Measurements from ENCODE around the gene MYCT1.

Gene MYCT1

DNA sequence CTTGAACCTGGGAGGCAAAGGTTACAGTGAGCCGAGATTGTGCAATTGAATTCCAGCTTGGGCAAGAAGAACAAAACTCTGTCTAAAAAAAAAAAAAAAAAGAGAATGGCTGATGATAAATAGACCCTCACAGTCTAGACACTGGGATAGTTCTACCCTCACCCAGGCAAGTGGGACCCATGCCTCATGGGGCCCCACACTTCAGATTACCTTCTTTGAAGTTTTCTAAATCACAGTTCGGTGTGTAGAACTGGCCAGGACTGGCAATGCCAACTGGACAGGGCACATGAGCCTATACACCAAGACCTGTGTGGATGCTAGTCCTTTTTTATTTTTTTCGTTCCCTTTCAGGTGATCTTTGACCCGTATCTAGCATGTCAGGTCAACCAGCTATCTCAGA lies 28.6 kb downstream of the MYCT1 start:
- DNase-seq, result no peak

DNA sequence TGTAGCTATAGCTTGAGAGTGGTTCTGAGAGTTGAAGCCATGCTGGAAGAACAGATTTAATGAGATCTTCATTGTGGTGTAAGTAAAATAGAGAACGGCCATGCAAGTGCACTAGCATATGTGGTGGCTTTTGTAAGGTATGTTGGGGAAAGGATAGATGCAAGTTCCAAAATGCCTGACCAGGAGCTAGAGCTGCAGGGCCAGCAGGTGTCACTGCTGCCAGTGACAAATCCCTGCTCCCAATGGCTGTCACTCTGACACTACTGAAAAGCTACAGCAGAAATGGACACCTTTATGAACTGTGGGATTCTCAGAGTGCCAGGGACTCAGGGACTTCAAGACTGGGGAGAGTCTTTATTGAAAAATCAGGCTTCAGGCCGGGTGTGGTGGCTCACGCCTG lies 29.8 kb downstream of the MYCT1 start:
- DNase-seq, result no peak

DNA sequence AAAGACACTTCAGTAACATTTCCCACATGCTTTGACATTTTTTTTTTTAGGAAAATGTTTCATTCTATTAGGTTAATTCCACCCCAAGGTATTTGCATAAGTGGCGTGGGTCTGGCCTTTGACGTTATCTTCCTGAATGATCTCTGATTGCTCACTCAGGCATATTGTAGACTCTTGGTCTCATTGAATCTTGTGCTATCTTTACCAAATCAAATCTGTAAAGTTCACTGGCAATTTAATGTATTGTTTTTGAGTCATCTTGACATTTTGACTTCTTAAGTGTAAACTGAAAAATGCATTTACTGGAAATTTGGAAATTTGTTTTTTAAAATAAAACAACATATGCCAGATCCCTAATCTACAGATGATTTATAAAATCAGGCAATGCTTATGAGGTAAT lies 36.9 kb downstream of the MYCT1 start:
- no peak for DNase-seq

DNA sequence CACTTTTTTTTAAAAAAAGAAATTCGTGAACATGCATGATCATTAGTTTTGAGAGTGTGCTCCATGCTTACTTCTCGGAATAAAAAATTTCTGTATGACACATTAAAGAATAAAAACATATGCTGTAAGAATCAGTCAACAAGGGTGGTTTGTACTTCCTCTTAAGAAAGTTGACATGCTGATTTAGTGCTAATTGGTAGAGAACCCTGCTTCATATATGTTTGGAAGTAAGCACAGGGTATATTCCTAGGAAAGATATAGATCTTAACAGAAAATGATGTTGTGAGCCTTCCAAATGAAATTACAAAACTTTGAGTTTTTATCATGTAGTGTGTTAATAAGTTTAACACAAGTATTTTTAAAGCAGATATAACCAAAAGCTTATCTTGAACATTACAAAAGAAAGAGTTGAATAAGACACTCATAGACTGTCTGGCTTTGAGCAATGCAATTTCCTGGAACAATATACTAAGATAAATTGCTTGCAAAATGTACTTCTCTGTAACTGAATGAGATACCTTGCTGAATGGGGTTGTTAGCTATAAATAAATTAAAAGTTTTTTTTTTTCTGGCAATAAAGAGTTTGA lies 39.1 kb downstream of the MYCT1 start:
- no peak for DNase-seq

DNA sequence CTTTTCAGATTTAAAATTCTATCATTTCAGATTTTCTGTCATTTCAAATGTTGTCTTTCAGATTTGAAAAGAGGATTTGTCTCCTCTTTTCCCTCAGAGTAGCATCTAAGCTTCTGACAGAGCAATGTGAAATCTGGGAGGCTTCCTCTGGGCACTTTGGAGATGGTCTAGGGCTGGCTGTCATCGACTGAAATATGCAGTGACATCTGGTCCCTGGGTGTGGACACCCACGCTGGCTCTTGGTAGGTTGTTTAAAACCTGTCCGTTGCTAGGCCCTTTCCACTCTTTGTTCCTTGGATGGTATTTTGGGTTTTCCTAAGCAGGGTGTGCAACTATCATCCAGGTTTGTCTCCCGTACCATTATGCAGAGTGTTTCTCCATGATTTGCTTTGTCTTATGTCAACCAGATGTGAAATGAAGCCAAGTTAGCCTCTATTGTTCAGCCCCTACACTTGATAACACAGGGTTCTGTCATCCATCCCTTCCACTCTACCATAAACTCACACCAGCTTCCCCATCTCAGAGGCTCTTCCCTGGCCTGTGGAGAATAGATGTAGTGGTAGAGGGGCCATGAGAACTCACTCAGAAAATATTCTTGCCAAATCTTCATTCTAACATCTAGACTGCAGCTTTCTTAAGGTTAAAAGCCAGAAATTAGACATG lies 47.9 kb downstream of the MYCT1 start:
- no peak for DNase-seq

DNA sequence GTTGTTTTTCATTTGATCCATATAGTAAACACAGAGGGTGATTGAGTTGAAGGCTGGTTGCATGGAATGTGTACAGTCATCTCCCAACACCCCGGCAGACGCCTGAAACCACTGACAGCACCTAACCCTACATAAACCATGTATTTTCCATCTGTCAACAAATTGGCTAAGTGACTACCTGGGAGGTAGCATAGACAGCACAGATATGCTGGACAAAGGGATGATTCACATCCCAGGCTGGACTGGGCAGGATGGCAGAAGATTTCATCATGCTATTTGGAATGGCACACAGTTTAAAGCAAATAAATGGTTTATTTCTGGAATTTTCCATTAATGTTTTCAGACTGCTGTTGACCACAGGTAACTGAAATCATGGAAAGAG lies 48.5 kb downstream of the MYCT1 start:
- DNase-seq, result no peak

DNA sequence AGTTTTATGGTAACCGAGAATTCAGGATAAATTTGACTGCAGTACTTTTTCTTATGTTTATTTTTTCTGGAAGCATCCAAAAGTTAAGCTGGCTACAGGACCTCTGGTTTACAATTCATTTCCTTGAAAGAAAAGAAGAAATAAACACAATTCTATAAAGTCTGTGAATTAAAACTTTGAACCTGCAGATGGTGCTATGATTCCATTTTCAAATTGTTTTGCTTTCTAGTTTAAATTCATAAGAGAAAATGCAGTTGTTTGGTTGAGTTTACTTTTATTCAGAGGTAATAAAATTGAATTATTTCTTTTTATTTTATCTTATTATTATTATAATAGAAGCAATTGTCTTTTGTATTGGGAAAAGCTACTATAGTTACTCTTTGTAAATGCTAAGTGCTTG lies 51.1 kb downstream of the MYCT1 start:
- DNase-seq, result no peak

DNA sequence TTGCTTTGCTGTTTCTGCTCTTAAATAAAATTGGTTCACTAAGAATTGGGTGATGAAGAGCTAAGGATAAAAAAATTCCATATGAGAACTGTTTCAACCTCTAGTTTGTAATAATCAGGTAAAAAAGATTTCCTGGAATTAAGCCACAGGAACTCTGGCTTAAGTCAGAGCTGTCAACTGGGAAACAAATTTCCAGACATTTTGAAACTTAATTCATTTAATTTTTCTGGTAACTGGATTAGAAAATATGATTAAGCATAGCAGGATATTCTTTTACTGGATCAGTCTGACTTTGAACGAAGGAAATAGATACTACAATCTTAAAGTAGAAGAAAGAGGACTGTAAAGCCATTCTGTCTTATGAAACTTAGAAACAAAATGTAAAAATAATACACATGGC lies 51.6 kb downstream of the MYCT1 start:
- no peak for DNase-seq

DNA sequence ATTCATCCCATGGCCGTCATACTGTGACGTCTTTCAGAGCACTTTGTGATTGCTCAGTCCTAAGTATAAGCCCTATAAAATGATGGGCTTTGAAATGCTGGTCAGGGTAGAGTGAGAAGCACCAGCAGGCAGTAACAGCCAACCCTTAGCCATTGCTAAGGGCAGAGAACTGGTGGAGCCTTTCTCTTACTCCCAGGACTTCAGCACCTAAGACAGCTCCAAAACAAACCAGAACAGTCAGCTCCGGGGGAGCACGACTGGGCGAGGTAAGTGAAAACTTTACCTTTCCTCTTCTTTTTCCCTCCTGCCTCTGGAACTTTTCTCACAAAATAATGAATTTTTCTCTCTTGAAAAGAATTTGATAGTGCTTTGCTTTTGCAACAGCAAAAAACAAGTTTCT lies 53.0 kb downstream of the MYCT1 start, which contains the start of gene VIP:
TSS of gene VIP (plus strand) at position 104 of the 400 bp plus-strand sequence. CDS start 1,381 bp downstream, outside the sequence.
- no peak for DNase-seq

DNA sequence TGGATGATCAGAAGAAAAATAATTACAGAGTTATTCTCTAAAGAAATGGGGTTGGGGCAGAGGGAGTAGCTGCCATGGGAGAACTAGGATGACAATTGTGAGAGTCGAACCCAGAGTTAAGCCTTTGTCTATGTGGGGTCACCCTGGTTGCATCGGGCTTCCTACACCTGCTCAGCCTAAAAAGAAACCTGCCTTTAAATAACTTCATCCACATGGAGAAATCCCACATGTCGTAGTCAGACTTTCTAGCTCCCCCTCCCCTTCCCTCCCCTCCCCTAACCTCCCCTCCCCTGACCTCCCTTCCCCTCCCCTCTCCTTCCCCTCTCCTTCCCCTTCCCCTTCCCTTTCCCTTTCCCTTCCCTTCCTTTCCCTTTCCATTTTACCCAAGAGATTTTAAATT lies 67.6 kb downstream of the MYCT1 start:
- DNase-seq, result no peak

DNA sequence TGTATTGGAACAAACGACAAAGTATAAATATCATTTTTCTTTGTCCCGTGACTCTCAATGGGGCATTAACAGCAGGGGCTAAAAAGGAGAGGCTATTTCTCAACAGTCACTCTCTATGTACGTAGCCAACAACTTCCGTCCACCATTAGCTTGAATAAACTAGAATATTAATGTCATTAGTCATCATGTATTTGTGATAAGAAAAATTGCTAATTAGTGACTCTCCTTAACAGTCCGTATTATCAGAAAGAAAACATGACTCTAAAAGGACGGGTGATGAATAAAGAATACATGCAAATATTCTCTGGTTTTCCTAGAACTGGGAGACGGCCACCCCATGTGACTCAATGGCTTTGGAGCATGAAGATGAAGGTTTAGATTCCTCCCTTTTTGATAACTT lies 71.5 kb downstream of the MYCT1 start:
- no peak for DNase-seq

DNA sequence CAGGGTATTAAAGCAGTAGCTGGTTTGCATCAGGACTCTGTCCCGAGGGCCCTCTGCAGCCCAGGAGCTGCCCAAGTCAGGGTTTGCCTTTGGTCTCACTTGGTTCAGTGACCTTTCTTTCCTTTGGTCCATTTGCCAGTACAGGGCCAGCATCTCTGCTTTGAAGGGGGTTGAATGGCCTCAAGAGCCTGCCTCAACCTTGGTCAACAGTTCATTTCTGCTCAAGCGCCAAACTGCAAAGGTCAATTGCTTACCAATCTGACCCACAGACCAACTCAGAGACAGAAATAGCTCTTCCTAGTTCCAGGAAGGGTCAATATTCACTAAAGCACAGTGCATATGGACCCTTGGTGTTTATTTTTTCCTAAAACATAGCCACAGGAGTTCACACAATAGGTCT lies 72.3 kb downstream of the MYCT1 start:
- no peak for DNase-seq

DNA sequence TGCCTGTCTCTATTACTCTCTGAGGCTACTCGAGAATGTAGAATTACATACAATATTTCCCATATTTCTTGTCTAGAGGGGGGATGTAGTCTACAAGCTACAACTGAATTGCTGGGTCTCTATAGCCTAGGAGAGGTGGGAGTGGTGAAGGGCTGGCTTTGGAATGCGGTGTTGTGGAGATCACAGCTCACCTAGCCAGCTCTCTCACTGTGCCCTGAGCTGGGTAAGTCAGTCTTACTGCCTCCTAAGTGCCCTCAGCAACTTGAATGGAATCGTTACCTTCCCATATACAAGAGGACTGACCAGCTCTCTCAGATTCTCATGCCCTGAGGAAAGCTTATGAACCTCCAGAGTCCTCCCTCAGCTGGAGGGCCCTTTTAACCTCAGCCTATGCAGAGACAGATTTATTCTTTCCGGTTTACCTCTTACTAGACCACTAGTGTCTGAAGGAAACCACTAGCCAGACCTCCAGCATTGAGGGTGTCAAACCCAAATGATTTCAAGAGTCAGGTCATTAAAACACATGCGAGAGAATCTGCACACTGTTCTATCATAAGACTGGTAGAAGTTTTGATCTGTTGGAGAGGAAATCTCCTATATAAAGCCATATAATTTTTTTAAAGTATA lies 73.5 kb downstream of the MYCT1 start:
- DNase-seq, result no peak
